Uterus (tissue), 2 donors: Measurements from ENCODE around the gene GCLM.
"Not testable (repeated sequence)": the region's sequence is repeated elsewhere in the genome, so short reads cannot be mapped to it uniquely, and the experiment has no call there.

ENCODE experiments used
- POLR2A ChIP-seq, 2 donors: fragments of 450-650 bp; IDR thresholded peaks; one replicate each; pipeline ENCODE4 v1.6.1; 2016; ENCODE audit warnings: antibody characterized with exemption in 2 of 2, mild to moderate bottlenecking in 1 of 2, moderate library complexity in 1 of 2
- TF ChIP-seq, protein P1 (sequence below), 4 experiments: fragments of 200-600 bp in 2 of 4; fragments of 450-650 bp in 2 of 4; sonication (generic) in 2 of 4; IDR thresholded peaks; one replicate each; pipeline ENCODE4 v1.5.1; 2016 to 2019; ENCODE audit warnings: antibody characterized with exemption in 4 of 4, mild to moderate bottlenecking in 2 of 4, moderate library complexity in 1 of 4

DNA sequence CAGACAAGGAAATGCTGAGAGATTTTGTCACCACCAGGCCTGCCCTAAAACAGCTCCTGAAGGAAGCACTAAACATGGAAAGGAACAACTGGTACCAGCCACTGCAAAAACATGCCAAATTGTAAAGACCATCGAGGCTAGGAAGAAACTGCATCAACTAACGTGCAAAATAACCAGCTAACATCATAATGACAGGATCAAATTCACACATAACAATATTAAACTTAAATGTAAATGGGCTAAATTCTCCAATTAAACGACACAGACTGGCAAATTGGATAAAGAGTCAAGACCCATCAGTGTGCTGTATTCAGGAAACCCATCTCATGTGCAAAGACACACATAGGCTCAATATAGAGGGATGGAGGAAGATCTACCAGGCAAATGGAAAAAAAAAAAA is 51.6 kb downstream of the GCLM start:
- TF ChIP-seq, protein P1, sequence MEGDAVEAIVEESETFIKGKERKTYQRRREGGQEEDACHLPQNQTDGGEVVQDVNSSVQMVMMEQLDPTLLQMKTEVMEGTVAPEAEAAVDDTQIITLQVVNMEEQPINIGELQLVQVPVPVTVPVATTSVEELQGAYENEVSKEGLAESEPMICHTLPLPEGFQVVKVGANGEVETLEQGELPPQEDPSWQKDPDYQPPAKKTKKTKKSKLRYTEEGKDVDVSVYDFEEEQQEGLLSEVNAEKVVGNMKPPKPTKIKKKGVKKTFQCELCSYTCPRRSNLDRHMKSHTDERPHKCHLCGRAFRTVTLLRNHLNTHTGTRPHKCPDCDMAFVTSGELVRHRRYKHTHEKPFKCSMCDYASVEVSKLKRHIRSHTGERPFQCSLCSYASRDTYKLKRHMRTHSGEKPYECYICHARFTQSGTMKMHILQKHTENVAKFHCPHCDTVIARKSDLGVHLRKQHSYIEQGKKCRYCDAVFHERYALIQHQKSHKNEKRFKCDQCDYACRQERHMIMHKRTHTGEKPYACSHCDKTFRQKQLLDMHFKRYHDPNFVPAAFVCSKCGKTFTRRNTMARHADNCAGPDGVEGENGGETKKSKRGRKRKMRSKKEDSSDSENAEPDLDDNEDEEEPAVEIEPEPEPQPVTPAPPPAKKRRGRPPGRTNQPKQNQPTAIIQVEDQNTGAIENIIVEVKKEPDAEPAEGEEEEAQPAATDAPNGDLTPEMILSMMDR (IDR thresholded peaks at IDR 0.05), result not testable (repeated sequence)
- TF ChIP-seq POLR2A (IDR thresholded peaks at IDR 0.05), result not testable (repeated sequence)
